Mammary microvascular endothelial cell (primary cell): ENCODE data around the gene SLC6A17. TPM values are rescaled to one million over a fixed set of nuclear protein-coding genes. Genes with fewer than 3 reads are reported as not detected.

Experiments
- total RNA-seq: library from RNA; depleted of rRNA; stranded (reverse); fragments of >200 nt; gene quantifications from 2 replicates; pipeline ENCODE4 v1.2.3, GENCODE V29; 2015

The SLC6A17 gene
- 2.0 and 2.4 TPM in 2 replicates for total RNA-seq

GRCh38 chr1:110150330-110151174 is at the start of gene SLC6A17:
Gene SLC6A17, plus strand, starts transcription at chr1:110150494. Its CDS starts 16,436 bp downstream, at chr1:110166930.

DNA sequence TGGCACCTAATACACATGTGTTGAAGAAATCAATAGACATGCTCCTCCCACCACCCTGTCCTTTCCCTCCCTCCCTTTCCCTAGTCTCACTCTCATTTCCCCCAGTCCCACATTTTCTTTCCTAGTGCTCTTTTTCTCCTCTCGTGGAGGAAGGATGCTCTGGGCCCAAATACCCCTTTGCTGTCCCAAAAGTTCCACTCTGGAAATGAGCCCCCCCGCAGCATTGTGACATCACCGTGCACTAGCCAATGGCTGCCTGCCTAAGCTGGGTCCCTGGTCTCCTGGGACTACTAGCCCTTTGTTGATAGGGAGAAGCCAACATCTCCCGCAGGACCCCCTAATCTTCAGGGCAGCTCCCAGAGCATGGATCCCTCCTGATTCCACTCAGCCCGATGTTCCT is 38.2 kb upstream of the SLC6A17 start, which contains the start of gene UBL4B:
Gene UBL4B, plus strand, starts transcription at position 301 of the 400 bp plus-strand sequence. Its CDS starts 92 bp downstream, at position 393.

DNA sequence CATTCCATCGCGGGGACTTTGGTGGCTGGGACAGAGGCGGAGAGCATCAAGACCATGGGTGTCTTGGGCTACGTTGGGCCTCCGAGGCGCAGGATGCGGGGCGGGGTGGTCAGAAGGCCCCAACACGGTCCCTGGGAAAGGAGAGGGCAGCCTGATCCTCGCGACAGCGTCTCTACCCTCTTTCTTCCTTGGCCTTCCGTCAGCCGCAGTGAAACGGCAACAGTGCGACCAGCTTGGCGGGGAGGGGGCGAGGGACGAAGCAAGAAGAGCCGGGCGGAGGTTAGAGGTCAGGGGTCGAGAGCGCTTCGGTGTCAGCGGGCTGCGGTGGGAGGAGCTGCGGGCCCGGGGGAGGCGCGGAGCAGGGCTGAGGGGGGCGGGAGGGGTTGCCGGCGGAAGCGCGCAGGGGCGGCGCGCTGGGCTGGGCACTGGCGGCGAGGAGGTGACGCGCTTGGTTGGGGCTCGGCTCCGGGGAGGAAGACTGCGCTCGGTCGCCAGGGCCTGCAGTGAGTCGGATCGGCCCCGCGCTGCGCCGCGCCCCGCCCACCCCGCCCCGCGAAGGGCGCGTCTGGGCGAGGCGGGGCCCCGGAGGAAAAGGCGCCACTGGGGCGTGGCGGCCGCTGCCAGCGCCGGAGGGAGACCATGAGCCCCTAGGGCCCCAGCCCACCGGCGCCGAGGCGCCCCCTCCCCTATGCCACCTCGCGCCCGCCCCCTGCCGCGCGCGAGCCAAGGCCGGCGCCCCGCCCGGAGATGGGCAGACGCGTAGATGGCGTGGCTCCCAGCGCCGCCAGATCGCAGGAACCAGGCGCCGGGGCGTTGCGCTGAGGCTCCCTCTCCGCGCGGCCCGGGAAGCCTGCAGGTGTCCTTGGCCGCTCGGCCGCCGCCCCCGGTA is 59.7 kb downstream of the SLC6A17 start, which contains the start of gene KCNC4:
Gene KCNC4, plus strand, starts transcription at position 600 of the 889 bp plus-strand sequence. CDS start 1,186 bp downstream, outside the sequence.

Other genes starting within 250 kb of the SLC6A17 start
- 24.6 and 31.0 TPM in 2 replicates for gene CSF1, start 239.6 kb upstream of the SLC6A17 start, total RNA-seq
- gene AHCYL1, start 165.7 kb upstream of the SLC6A17 start, total RNA-seq = 26.6 and 29.8 TPM in 2 replicates
- 32.0 and 32.2 TPM in 2 replicates for gene STRIP1, start 115.9 kb upstream of the SLC6A17 start, total RNA-seq
- not detected in 2 replicates for gene ALX3, start 79.8 kb upstream of the SLC6A17 start, total RNA-seq
- not detected in 2 replicates for gene UBL4B, start 38.1 kb upstream of the SLC6A17 start, total RNA-seq
- 7.1 and 8.3 TPM in 2 replicates for gene KCNC4, start 59.8 kb downstream of the SLC6A17 start, total RNA-seq
- 20.7 and 22.6 TPM in 2 replicates for gene RBM15, start 188.9 kb downstream of the SLC6A17 start, total RNA-seq
- gene SLC16A4, start 240.5 kb downstream of the SLC6A17 start, total RNA-seq = 0.20 and 1.5 TPM in 2 replicates